ENCODE results near the gene SNAPC2.

Gene SNAPC2, protein sequence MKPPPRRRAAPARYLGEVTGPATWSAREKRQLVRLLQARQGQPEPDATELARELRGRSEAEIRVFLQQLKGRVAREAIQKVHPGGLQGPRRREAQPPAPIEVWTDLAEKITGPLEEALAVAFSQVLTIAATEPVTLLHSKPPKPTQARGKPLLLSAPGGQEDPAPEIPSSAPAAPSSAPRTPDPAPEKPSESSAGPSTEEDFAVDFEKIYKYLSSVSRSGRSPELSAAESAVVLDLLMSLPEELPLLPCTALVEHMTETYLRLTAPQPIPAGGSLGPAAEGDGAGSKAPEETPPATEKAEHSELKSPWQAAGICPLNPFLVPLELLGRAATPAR

GRCh38 chr19:7919610-7920518, at the start of gene SNAPC2:
Gene SNAPC2, plus strand, starts transcription at chr19:7920338. Its CDS starts 29 bp downstream, at chr19:7920367.
- DNase-seq (ENCODE audit: low read depth in 1 of 2, low spot score in 1 of 2), result peak; percentile 92

DNA sequence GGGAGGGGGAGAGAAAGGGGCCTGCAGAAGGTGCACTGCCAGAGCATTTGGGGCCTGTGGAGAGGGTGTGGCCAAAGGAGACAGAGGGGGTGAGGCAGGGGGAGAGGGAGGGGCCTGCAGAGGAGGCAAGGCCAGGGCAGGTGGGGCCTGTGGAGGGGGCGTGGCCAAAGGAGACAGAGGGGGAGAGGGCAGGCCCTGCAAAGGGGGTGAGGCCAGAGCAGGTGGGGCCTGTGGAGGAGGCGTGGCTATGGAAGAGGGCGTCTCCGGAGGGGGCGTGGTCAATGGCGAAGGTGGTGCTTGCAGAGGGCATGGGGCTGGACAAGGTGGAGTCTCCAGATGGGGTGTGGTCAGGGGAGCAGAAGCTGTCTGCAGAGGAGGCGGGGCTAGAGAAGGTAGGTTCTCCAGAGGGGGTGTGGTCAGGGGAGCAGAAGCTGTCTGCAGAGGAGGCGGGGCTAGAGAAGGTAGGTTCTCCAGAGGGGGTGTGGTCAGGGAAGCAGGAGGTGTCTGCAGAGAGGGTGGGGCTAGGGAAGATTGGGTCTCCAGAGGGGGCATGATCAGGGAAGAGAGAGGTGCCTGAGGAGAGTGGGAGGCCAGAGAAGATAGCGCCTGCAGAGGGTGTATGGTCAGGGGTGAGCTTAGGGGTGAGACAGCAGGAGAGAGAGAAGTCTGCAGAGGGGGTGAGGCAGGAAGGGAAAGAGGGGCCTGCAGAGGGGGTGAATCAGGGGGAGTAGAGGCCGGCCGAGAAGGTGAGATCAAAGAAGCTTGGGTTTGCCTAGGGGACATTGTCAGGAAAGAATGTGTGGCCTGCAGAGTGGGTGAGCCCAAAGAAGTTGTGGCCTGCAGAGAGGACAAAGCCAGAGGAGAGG, 49.3 kb upstream of the SNAPC2 start:
- DNase-seq (ENCODE audit: low read depth in 1 of 2, low spot score in 1 of 2), result no peak

GRCh38 chr19:7871437-7872305, 48.5 kb upstream of the SNAPC2 start:
- DNase-seq (ENCODE audit: low read depth in 1 of 2, low spot score in 1 of 2), result peak; percentile 47 to 65

GRCh38 chr19:7872306-7873204, 47.6 kb upstream of the SNAPC2 start:
- no peak for DNase-seq (ENCODE audit: low read depth in 1 of 2, low spot score in 1 of 2)

DNA sequence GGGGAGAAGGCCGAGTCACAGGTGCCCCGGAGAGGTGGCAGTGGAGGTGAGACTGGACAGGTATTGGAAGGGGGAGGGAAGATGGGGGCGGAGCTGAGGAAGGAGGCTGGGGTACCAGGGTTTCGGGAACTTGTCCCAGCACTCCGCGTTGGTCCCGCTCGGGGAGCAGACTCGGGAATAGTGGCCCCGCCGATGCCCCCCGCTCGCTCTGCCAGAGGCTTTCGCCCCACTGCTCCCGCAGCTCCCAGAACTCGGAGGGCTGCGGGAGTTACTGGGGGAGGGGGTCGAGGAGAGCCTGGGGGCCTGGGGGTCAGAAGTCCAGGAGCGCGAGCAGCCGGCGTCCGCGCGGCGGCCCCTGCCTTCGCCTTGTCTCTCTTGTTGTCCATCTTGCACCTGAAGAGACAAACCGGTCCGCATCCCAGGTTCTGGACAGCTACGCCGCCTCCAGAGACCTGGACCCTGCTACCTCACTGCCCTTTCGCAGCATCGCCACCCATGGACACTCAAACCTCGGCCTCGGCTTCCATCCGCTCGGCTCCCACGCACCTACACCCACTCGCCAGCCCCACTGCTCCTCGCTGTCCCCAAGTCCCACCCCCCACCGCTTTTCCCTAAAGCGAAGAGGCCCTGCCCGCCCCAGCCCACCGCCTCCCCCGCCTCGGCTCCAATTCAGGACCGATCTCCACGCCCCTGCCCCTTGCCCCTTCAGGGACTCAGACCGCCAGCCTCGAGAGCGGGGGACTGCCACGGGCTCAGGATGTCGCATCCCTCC, 46.6 kb upstream of the SNAPC2 start:
- DNase-seq (ENCODE audit: low read depth in 1 of 2, low spot score in 1 of 2), result no peak

DNA sequence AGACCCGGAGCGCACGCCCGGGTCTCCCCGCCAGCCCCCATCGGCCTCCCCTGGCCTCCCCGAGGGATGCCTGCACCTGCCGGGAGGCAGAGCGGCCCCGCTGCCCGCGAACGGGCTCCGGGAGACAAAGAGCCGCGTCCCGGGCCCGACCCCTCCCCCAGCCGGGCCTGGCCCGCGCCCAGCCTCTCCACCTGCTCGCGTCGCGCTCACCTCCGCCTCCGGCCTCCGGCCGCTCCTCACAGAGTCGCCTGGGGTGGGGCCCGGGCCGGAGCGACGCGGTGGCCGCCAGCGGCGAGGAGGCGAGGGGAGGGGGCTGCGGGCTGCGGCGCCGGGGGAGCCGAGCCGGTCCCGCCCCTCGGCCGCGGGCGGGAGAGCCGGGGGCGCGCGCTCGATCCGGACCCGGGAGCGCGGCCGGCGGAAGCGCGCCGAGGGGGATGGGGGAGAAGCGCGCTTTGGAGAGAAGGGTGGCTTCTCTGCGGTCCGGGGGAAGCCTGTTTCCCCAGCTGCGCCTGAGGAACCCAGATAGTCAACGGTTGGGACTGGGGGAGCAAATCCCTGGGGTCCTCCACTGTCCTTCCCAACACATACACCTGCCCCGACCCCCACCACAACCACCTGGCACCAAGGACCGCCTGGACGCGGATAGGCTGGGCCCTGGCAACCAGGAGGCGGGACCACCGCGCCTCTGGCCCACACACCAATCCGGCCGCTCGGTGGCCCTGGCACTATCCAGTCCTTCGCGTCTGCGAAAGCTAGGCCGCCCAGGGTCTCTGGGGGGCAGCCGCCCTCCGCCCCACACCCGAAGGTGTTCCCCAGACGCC, 45.9 kb upstream of the SNAPC2 start, which contains the start of gene PRR36:
TSS of gene PRR36 (minus strand) at position 315 of the 821 bp plus-strand sequence. CDS start 701 bp downstream, outside the sequence.
- no peak for DNase-seq (ENCODE audit: low read depth in 1 of 2, low spot score in 1 of 2)

DNA sequence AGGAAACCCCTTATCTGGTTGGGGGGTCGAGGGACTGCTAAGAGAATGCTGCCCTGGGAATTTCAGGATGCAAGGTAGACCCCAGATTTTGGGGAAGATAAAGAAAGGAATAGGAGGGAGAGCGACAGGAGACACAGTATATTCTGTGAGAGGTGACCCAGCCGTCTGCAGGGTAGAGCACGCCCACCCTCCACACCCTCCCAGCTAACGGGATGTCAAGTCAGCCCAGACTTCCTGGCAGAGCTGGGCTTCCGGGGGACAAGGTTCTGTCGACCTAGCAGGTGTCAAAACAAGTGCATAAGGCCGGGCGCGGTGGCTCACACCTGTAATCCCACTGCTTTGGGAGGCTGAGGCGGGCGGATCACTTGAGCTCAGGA, 45.3 kb upstream of the SNAPC2 start:
- DNase-seq (ENCODE audit: low read depth in 1 of 2, low spot score in 1 of 2), result no peak

GRCh38 chr19:7877249-7877836, 42.8 kb upstream of the SNAPC2 start:
- no peak for DNase-seq (ENCODE audit: low read depth in 1 of 2, low spot score in 1 of 2)

GRCh38 chr19:7879111-7879807, 40.9 kb upstream of the SNAPC2 start:
- DNase-seq (ENCODE audit: low read depth in 1 of 2, low spot score in 1 of 2), result no peak

DNA sequence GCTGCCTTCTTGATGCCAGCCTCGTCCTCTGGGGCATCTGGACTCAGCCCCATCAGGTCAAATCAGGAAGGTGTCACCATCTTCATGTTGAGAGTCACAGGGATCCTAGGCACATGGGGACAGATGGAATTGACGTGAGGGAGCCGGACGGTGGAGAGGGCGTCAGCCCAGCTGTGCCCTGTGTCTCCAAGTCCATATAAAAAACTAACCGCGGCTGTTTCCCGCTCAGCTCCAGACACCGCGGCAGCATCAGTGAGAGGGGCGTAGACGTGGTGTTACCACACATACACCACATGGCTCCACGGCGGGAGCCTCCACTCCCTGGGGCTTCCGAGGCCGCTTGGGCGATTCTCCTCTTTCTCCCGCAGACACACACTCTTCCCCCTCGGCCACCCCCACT, 40.3 kb upstream of the SNAPC2 start:
- DNase-seq (ENCODE audit: low read depth in 1 of 2, low spot score in 1 of 2), result no peak

DNA sequence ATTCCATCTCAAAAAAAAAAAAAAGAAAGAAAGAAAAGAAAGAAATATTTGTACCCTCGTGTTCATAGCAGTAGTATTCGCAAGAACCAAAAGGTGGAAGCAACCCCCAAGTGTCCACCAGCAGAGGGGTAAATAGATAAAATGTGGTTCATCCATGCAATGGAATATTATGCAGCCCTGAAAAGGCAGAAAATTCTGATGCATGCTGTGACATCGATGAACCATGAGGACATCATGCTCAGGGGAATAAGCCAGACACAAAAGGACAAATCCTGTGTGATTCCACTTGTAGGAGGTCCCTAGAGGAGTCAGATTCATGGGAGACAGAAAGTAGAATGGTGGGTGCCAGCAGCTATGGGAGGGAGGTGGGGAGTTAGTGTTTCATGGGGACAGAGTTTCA, 38.2 kb upstream of the SNAPC2 start:
- no peak for DNase-seq (ENCODE audit: low read depth in 1 of 2, low spot score in 1 of 2)

DNA sequence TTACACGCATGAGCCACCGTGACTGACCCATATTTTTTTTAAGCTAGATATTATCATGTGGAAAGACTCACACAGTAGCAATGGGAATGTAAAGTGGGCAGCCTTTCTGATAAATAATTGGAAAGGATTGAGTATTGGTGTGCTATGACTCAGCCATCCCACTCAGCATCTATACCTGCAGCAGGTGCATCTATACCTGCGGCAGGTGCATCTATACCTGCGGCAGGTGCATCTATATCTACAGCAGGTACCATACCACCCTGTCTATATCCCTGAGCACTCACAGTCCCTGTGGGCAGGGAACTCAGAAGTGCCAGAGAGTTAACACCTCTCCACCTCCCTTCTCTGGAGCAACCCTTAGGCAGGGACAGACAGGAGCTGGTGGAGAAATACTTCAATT, 37.0 kb upstream of the SNAPC2 start:
- DNase-seq (ENCODE audit: low read depth in 1 of 2, low spot score in 1 of 2), result no peak

- DNase-seq (ENCODE audit: low read depth in 1 of 2, low spot score in 1 of 2), result no peak
Measured at GRCh38 chr19:7883796-7884570, 36.2 kb upstream of the SNAPC2 start.

GRCh38 chr19:7885818-7886217, 34.3 kb upstream of the SNAPC2 start:
- no peak for DNase-seq (ENCODE audit: low read depth in 1 of 2, low spot score in 1 of 2)

DNA sequence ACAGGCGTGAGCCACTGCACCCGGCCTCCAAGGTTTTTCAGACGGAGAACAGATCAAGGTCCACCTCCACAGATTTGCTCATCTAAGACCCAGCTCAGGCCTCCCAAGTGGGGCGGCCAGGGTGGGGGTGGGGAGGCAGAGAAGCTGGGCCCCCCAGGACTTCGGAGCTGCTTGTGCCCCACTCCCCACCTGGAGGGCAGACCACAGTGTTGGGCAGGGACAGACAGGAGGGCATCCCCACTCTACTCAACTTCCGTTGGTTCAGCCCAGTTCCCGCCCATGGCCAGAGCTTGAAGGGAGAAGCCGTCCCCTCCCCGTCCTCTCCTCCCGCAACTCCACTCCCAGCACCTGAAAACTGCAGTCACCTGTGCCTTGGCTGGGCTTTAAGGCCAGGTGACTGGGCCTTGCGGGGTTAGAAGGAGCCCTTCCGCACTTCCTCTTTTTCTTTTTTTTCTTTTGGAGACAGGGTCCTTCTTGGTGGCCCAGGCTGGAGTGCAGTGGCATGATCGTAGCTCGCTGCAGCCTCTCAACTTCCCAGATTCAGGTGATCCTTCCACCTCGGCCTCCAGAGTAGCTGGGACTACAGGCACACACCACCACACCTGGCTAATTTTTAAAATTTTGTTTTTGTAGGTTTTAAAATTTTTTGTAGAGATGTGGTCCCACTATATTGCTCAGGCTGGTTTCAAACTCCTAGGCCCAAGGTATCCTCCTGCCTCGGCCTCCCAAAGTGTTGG, 32.6 kb upstream of the SNAPC2 start:
- no peak for DNase-seq (ENCODE audit: low read depth in 1 of 2, low spot score in 1 of 2)

All from activated T-helper 1 cell treated with anti-CD3 and anti-CD28 coated beads, Interleukin-2, amount 50 U/mL, for 16 hours (primary cell).